OCI-LY1 (cell line): ENCODE results near the gene WFS1.

Source experiments
- H2AFZ ChIP-seq: fragments of 200-600 bp; sonication (generic), shearing (Covaris generic); 2 replicates; pipeline ENCODE4 v1.6.0; 2014; ENCODE audit warnings: antibody characterized with exemption, mild to moderate bottlenecking, low read length
- H3F3A ChIP-seq: fragments of 200-600 bp; sonication (generic), shearing (Covaris generic); 2 replicates; pipeline ENCODE4 v1.6.0; 2014; ENCODE audit warnings: mild to moderate bottlenecking, antibody characterized with exemption, low read length, moderate library complexity; ENCODE audit not compliant: insufficient read depth
- H3K27ac ChIP-seq: fragments of 200-600 bp; sonication (generic); 2 replicates; pipeline ENCODE4 v1.5.1; 2014; ENCODE audit warnings: low read length, mixed run types, mild to moderate bottlenecking, low read depth; ENCODE audit not compliant: poor library complexity, severe bottlenecking
- H3K27me3 ChIP-seq: fragments of 200-600 bp; sonication (generic); 2 replicates; pipeline ENCODE4 v1.6.0; 2014; ENCODE audit warnings: antibody characterized with exemption, mild to moderate bottlenecking, low read length, moderate library complexity; ENCODE audit not compliant: insufficient read depth
- H3K36me3 ChIP-seq: fragments of 200-600 bp; sonication (generic); 2 replicates; pipeline ENCODE4 v1.6.1; 2014; ENCODE audit warnings: mild to moderate bottlenecking, antibody characterized with exemption, low read length, moderate library complexity, mixed read lengths; ENCODE audit not compliant: insufficient read depth
- H3K4me1 ChIP-seq: fragments of 200-600 bp; sonication (generic); 2 replicates; pipeline ENCODE4 v1.5.1; 2014; ENCODE audit warnings: mild to moderate bottlenecking, low read length, moderate library complexity; ENCODE audit not compliant: insufficient read depth, severe bottlenecking
- H3K4me2 ChIP-seq: fragments of 200-600 bp; sonication (generic), shearing (Covaris generic); 2 replicates; pipeline ENCODE4 v1.6.1; 2014; ENCODE audit warnings: low read length
- H3K4me3 ChIP-seq: fragments of 200-600 bp; sonication (generic); 2 replicates; pipeline ENCODE4 v1.5.1; 2014; ENCODE audit warnings: low read length, low read depth, mild to moderate bottlenecking, mixed read lengths; ENCODE audit not compliant: poor library complexity, severe bottlenecking
- H3K79me2 ChIP-seq: fragments of 200-600 bp; shearing (Covaris generic); 2 replicates; pipeline ENCODE4 v1.6.1; 2016; ENCODE audit warnings: mixed run types, low read length, mixed read lengths; ENCODE audit not compliant: insufficient read depth
- H3K9ac ChIP-seq: fragments of 200-600 bp; sonication (generic), shearing (Covaris generic); 2 replicates; pipeline ENCODE4 v1.6.1; 2014; ENCODE audit warnings: mild to moderate bottlenecking, low read length, mixed read lengths
- H3K9me2 ChIP-seq: fragments of 200-600 bp; sonication (generic), shearing (Covaris generic); 2 replicates; pipeline ENCODE4 v1.6.1; 2014; ENCODE audit warnings: low read depth, mild to moderate bottlenecking, low read length, mixed read lengths
- H3K9me3 ChIP-seq: fragments of 200-600 bp; shearing (Covaris generic); 2 replicates; pipeline ENCODE4 v1.6.1; 2014; ENCODE audit warnings: low read length, mixed read lengths
- H4K20me1 ChIP-seq: fragments of 200-600 bp; sonication (generic), shearing (Covaris generic); 2 replicates; pipeline ENCODE4 v1.6.0; 2016; ENCODE audit warnings: mild to moderate bottlenecking, low read length; ENCODE audit not compliant: insufficient read depth
- EZH2 ChIP-seq: fragments of 200-600 bp; sonication (generic), shearing (Covaris generic); IDR thresholded peaks from 2 replicates; pipeline ENCODE4 v1.8.0; 2017; ENCODE audit warnings: borderline replicate concordance, mixed run types, mild to moderate bottlenecking, antibody characterized with exemption, low read length, moderate library complexity, mixed read lengths
- TF ChIP-seq, protein P1 (sequence below): fragments of 200-600 bp; sonication (generic), shearing (Covaris generic); IDR thresholded peaks from 2 replicates; pipeline ENCODE4 v1.5.1; 2017; ENCODE audit warnings: mild to moderate bottlenecking, antibody characterized with exemption, low read length, moderate library complexity, mixed read lengths

Gene WFS1

DNA sequence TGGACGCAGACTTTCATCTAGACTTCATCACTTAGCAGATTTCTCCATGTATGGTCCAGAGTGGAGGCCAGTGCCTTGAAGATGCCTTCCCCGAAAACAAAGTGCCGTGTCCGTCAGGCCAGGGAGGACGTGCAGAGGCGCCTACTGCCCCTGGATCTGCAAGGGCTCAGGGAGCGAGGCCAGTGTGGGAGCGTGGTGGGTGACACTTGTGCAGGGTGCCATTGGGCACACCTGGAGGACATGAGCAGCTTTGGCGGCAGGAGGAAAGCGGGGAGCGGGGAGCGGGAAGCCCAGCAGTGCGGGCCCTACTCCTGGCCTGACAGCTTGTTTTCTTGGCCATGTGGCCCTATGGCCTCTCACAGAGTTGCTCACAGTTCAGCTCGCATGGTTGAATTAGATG lies 25.8 kb downstream of the WFS1 start:
- Histone ChIP-seq H3K4me3 (no peak overlapping the region), H3K27me3 (no peaks in the 10 kb centered on the region), H3K9me3 (no peaks in the 10 kb centered on the region), H3K79me2 (no peaks in the 10 kb centered on the region), H3K4me2 (no peak overlapping the region), H3K36me3 (no peaks in the 10 kb centered on the region), H3K4me1 (no peaks in the 10 kb centered on the region), H3K27ac (no peak overlapping the region), H3K9me2 (no peaks in the 10 kb centered on the region), H3F3A (no peaks in the 10 kb centered on the region), H3K9ac (no peak overlapping the region), H4K20me1 (no peaks in the 10 kb centered on the region), H2AFZ (no peak overlapping the region)
- no peak for TF ChIP-seq EZH2
- TF ChIP-seq, protein P1, sequence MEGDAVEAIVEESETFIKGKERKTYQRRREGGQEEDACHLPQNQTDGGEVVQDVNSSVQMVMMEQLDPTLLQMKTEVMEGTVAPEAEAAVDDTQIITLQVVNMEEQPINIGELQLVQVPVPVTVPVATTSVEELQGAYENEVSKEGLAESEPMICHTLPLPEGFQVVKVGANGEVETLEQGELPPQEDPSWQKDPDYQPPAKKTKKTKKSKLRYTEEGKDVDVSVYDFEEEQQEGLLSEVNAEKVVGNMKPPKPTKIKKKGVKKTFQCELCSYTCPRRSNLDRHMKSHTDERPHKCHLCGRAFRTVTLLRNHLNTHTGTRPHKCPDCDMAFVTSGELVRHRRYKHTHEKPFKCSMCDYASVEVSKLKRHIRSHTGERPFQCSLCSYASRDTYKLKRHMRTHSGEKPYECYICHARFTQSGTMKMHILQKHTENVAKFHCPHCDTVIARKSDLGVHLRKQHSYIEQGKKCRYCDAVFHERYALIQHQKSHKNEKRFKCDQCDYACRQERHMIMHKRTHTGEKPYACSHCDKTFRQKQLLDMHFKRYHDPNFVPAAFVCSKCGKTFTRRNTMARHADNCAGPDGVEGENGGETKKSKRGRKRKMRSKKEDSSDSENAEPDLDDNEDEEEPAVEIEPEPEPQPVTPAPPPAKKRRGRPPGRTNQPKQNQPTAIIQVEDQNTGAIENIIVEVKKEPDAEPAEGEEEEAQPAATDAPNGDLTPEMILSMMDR: no peak

DNA sequence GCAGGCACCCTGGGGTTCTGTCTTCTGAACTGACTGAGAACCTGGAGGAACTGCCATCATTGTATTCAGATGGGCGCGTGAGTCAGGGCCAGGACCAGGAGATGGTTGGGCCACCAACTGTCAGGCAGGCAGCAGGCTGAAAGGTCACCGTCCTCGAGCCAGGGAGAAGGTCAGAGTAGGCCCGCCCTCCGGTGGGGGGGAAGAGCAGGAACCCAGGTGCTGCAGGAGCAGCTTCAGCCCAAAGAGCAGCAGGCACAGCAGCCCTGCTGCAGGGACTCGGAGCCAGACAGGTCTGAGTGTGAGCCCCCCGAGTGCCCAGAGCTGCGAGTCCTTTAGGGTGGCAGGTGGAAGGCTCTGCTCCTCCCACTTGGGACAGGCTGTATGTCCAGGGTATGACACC lies 26.4 kb downstream of the WFS1 start:
- Histone ChIP-seq H3F3A (no peaks in the 10 kb centered on the region), H3K9me3 (no peaks in the 10 kb centered on the region)

DNA sequence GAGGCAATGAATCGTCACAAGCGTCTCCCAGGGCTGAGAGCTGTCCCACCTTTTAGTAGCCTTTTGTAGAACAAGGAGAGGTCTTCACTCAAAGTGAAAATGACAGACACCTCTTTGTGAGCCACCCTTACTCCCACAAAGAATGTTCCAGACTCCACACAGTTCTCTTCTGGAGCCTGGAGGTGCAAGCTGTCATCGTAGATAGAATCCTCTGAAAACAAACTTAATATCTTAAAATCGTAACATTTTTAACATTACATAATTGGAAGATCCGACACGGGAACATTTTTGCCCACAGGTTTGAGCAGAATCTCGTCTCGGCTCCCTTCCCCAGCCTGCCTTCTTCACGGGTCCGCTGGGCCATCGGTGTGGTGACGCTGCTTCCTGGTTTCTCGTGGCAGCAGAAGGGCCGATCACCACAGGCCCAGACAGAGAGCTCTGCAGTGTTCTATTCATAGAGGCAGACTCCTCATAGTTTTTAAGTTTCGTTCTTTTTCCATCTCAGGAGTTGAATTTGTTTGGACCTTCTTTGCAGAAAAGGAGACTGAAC lies 27.7 kb downstream of the WFS1 start:
- Histone ChIP-seq H3K9me2 (no peaks in the 10 kb centered on the region), H3K27me3 (no peaks in the 10 kb centered on the region), H3K4me1 (no peaks in the 10 kb centered on the region), H3K9me3 (no peaks in the 10 kb centered on the region), H4K20me1 (no peaks in the 10 kb centered on the region), H3K4me2 (no peak overlapping the region), H3F3A (no peaks in the 10 kb centered on the region), H3K9ac (no peak overlapping the region), H3K36me3 (no peaks in the 10 kb centered on the region), H3K4me3 (no peak overlapping the region), H2AFZ (no peak overlapping the region), H3K79me2 (no peaks in the 10 kb centered on the region), H3K27ac (no peak overlapping the region)
- TF ChIP-seq, protein P1: no peak
- TF ChIP-seq EZH2: no peak

More for the DNA sequence above, 26.4 kb downstream of the WFS1 start:
- Histone ChIP-seq H2AFZ (no peak overlapping the region), H3K27me3 (no peaks in the 10 kb centered on the region), H3K36me3 (no peaks in the 10 kb centered on the region), H3K4me1 (no peaks in the 10 kb centered on the region), H3K27ac (no peak overlapping the region), H3K9me2 (no peaks in the 10 kb centered on the region), H3K4me3 (no peak overlapping the region), H3K9ac (no peak overlapping the region), H3K4me2 (no peak overlapping the region), H3K79me2 (no peaks in the 10 kb centered on the region), H4K20me1 (no peaks in the 10 kb centered on the region)
- no peak for TF ChIP-seq EZH2

DNA sequence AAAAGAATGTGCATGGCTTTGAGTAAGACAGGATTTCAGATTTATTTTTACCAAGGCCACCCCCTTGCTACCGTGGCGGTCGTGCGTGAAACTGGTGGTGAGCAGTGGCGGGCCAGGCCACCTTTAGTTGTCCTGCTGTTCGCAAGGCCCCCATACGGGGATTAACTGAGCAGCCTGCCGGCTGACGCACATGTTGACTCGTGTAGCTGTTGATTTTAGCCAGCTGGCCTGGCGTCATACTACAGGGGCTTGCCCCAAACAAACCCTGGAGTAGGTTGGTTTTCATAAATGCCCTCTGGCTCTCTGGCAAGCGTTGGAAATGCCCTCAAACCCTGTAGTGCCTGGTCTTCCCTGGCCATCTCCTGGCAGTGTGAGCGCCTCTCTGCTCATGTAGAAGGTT lies 28.4 kb downstream of the WFS1 start:
- no peak overlapping the region for H2AFZ ChIP-seq
- H3K36me3 ChIP-seq: no peaks in the 10 kb centered on the region
- H3K4me2 ChIP-seq: no peak overlapping the region
- no peak overlapping the region for H3K27ac ChIP-seq
- TF ChIP-seq EZH2: no peak
- TF ChIP-seq, protein P1: no peak
- no peaks in the 10 kb centered on the region for H3K9me3 ChIP-seq
- H3K9me2 ChIP-seq: no peaks in the 10 kb centered on the region
- no peaks in the 10 kb centered on the region for H3F3A ChIP-seq
- no peaks in the 10 kb centered on the region for H3K4me1 ChIP-seq
- H3K27me3 ChIP-seq: no peaks in the 10 kb centered on the region
- H3K4me3 ChIP-seq: no peak overlapping the region
- H3K9ac ChIP-seq: no peak overlapping the region
- no peaks in the 10 kb centered on the region for H3K79me2 ChIP-seq
- no peaks in the 10 kb centered on the region for H4K20me1 ChIP-seq
